Measurements from ENCODE around the gene CDNF. TPM values are rescaled to one million over a fixed set of nuclear protein-coding genes. Genes with fewer than 3 reads are reported as not detected.
"Not testable (repeated sequence)": the region's sequence is repeated elsewhere in the genome, so short reads cannot be mapped to it uniquely, and the experiment has no call there.

CDNF gene
- total RNA-seq, 1 donor from 2014 or later = 3.2 TPM

- DNase-seq = peak; percentile 35
Measured at GRCh38 chr10:14838582-14839304, 906 bp upstream of the CDNF start.

- peak; percentile 62 for DNase-seq
Measured at GRCh38 chr10:14837003-14837756, 657 bp downstream of the CDNF start.

- peak; percentile 16 for DNase-seq
Measured at GRCh38 chr10:14836208-14836607, 1.6 kb downstream of the CDNF start.

GRCh38 chr10:14833106-14833505, 4.7 kb downstream of the CDNF start:
- no peak for DNase-seq

GRCh38 chr10:14826076-14826829, 11.6 kb downstream of the CDNF start:
- DNase-seq = no peak

GRCh38 chr10:14823966-14824365, 13.9 kb downstream of the CDNF start:
- no peak for DNase-seq

DNA sequence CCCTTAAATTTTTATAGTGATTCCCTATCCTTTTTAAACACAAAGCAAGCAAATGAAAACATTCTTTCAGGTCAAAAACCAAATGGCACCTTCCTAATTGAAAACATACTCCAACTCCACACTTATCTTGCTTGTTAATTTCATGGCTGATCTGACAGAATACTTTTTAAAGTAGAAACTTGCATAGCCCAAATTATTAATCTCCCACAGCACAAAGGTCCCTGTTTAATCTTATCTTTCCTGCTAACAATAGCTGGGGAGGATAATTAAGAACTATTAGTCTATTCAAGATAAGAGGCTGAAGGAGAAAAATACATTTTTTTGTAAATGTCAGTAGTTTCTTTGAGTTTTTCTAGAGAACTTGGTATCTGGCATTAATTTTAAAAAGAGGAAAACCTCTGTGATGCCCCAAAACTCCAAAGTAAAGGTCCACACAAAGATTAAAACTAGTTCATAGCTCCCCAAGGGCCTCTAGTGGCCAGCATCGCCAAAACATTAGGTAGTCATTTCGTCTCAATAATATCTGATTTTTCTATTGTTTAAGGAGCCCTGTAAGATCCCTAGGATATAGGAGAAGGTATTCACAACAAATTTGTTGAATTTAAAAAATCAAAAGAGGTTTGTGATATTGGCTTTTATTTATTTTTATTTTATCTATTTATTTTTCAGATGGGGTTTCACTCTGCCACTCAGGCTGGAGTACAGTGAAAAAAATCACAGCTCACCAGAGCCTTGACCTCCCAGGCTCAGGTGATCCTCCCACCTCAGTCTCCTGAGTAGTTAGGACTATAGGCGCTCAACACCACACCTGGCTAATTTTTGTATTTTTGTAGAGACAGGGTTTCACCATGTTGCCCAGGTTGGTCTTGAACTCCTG, 14.7 kb downstream of the CDNF start:
- DNase-seq = no peak

DNA sequence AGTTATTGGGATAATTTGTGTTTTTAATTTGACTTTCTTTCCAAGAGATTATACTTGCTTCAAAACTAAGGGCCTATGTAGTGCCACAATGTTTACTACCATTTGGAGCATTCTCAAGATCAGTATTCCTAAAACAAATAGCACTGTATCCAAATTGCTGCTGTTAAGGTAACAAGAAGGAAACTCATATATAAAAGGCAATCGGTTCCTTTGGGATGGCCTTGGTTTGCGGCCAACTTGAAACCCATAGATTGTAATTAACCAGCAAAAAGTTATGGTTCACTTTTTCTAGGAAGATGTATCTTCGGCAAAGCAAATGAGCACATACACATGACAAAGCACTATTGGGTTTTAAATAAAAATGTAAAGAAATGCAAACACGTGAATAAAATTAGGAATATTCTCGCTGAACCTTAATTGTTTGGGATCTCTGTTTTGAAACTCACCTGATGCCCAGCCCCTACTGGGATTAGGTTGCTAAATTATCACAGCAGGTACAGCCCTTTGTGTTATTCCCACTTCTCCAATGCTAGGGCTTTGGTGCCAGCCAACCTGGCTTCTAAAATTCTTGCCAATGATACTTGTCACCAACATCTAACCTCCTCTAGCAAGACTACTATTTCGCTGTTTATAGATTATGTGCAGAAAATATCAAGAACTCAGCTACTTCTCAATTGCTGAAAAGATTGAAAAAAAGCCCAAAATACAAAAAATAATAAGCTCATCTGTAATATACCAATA, 16.0 kb downstream of the CDNF start:
- no peak for DNase-seq

DNA sequence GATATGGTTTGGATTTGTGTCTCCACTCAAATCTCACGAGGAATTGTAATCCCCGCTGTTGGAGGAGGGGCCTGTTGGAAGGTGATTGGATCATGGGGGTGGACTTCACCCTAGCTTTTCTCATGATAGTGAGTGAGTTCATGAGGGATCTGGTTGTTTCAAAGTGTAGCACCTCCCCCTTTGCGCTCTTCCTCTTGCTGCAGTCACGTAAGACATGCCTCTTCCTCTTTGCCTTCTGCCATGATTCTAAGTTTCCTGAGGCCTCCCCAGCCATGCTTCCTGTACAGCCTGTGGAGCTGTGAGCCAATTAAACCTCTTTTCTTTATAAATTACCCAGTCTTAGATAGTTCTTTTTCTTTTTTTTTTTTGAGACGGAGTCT, 17.1 kb downstream of the CDNF start:
- no peak for DNase-seq

- no peak for DNase-seq
Measured at GRCh38 chr10:14820010-14820774, 17.6 kb downstream of the CDNF start.

GRCh38 chr10:14816717-14817116, 21.1 kb downstream of the CDNF start:
- not testable (repeated sequence) for DNase-seq

DNA sequence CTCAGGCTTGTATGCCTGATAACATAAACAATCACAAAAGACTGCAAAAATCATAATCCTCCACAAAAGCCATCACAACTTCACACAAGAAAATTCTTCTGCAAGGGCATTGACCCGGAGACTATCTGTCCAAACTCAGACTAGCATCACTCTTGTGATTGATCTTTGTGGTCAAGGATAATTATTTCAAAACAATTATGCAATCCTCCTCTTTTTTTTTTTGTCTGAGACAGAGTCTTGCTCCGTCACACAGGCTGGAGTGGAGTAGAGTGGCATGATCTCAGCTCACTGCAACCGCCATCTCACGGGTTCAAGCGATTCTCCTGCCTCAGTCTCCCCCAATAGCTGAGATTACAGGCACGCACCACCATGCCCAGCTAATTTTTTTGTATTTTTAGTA, 22.2 kb downstream of the CDNF start:
- no peak for DNase-seq

DNA sequence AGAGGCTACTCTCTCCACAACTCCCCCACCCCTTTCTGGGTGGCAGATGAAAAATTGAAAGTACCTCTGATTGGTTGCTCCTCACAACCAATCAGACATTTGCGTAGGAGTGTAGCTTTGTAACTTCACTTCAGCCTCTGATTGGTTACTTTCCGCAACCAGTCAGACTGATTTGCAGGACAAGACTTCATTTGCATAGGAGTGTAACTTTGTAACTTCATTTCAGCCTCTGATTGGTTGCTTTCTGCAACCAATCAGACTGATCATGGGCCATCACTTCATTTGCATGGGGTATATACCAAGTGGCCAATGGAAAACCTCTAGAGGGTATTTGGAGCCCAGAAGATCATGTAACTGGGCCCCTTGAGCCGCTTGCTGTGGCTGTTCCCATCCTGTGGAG, 25.6 kb downstream of the CDNF start:
- DNase-seq = no peak

DNA sequence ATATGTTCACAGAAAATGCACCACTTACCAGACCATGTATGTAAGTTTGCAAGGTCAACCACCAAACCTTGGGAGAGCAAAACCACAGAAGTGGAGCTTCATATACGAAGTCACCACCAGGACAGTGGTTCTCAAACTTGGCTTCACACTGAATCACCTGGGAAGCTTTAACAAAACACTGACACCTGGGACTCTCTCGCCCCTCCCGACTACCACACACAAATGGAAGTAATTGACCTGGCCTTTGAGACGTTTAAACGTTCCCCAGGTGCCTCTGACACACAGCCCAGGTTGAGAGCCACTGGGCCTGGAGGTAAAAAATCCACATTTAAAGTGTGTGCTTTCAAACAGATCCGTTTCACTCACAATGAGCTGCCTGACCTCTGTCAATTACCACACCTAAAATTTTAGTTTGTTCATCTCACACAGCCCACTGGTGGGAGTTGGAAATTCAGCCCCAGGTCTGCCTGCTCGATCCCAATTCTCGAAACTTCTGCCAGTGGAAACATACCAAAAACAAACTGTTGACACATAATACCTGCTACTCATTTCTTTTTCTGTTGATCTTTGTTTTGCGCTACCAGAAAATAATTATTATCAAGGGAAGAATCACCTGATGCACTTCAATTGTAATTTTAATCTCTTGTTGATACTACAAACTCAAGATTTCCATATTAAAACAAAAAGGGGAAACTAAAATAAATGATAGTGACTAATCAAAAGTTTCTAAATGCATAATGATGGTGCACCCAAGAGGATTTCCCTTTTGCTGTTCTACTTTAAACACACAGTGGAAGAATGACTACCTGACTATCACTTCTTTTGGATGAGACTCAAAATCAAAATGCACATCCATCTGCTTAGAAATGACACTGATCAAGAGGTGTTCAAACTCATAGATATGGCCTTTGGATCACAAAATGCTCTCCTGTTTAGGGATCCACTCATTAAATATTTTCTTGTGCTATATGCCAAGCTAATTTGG, 26.6 kb downstream of the CDNF start:
- DNase-seq = no peak

DNA sequence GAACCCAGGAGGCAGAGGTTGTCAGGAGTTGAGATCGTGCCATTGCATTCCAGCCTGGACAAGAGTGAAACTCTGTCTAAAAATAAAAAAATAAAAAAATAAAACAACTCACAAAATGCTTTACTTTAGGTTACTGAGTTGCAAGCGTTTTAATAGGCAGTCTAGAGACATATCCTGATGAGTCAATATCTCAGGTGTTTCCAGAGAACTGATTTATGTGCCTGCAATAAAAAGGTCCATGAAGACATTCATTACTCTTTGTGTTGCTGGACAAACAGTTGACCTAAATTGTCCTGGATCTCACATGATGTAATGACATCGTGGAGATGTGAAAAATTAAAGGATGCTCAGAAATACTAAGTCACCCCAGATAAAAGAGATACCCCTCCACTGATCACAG, 31.5 kb downstream of the CDNF start:
- no peak for DNase-seq

DNA sequence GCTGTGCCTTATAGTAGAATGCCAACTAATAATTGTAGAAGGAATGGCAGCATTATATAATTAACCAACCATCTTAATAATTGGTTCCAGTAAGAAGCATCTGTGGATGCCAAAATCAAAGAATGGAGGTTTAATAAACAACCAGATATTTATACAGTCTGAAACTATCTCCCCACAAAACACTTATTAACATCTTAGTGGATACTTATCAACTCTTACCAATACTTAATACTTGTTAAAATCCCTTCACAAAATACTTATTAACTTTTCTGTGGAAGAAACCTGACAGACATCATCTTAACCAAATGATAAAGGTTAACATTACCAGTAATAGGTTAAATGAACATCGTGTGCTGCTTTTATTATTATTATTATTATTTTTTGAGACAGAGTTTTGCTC, 34.0 kb downstream of the CDNF start:
- DNase-seq = no peak

DNA sequence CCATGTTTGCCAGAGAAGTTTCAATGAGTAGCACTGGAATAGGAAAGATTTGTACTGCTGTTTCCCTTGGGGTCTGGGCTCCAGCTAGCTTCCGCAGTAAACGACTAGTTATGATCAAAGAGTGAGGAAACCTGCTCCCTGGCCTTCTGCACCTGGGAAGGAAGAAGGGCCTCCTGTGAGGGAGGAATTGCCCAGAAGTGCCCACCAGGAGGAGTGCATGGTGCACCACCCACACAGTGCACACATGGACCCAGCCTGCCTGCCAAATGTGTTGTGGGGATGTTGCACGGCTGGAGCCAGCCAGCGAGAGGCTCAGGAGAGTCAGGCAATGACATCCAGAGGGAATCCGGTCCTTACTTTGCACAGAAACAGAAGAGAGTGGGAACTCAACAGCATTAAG, 36.1 kb downstream of the CDNF start:
- DNase-seq = peak; percentile 69

DNA sequence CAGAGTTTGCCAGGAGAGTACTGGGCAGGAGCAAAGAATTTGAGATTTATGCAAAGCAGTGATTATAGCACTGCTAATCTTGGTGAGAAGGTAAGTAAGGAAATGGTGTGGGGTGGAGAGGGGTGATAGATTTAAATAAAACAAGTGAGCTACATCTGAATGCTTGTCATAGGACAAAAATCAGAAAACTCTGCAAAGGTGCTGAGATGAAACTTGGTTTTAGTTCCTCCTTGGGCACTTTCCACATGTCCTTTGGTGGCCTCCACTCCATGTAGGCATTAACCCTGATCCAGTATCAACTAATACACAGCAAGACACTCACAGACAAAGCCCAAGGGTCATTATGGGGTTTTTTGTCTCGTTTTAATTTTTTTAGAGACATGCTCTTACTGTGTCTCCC, 37.4 kb downstream of the CDNF start:
- no peak for DNase-seq

DNA sequence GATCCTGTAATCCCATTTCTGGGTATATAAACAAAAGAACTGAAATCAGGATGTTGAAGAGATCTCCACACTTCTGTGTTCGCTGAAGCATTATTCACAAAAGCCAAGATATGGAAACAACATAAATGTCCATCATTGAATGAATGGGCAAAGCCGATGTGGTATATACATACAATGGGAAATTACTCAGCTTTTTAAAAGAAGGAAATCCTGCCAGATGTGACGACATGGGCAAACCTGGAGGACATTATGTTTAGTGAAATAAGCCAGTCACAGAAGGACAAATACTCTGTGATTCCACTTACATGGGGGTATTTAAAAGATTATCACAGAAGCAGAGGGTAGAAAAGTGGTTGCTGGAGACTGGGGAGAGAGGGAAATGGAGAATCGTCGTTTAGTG, 39.2 kb downstream of the CDNF start:
- no peak for DNase-seq
